RWPE2 (cell line): ENCODE data around the gene VPS8.
A peak's percentile ranks its signal among the peaks of the same experiment; 100 is the strongest.

Source experiments
- ATAC-seq: fragments of 200-7000 bp; cut with Tn5 transposase; 3 replicates; pipeline ENCODE4 v1.9.1; 2021; ENCODE audit warnings: low read depth
- DNase-seq: peaks from one replicate; pipeline ENCODE4 v3.0.0-alpha.2; 2020; ENCODE audit warnings: low spot score
- H3K27ac ChIP-seq: fragments of 450-650 bp; 2 replicates; pipeline ENCODE4 v1.5.1; 2017; ENCODE audit warnings: mild to moderate bottlenecking; ENCODE audit not compliant: poor library complexity, severe bottlenecking
- H3K27me3 ChIP-seq: fragments of 250-450 bp; sonication (Bioruptor Pico); 2 replicates; pipeline ENCODE4 v1.5.1; 2021; ENCODE audit warnings: mild to moderate bottlenecking, moderate library complexity; ENCODE audit not compliant: insufficient read depth, poor library complexity, severe bottlenecking
- H3K36me3 ChIP-seq: fragments of 250-450 bp; sonication (Bioruptor Pico); 2 replicates; pipeline ENCODE4 v1.5.1; 2020; ENCODE audit warnings: low read depth, mild to moderate bottlenecking, moderate library complexity
- H3K4me1 ChIP-seq: fragments of 250-450 bp; sonication (Bioruptor Pico); 2 replicates; pipeline ENCODE4 v1.5.1; 2021; ENCODE audit warnings: mild to moderate bottlenecking, moderate library complexity; ENCODE audit not compliant: insufficient read depth, poor library complexity, severe bottlenecking
- H3K4me3 ChIP-seq: fragments of 250-450 bp; sonication (Bioruptor Pico); 2 replicates; pipeline ENCODE4 v1.5.1; 2021; ENCODE audit warnings: mild to moderate bottlenecking, moderate library complexity; ENCODE audit not compliant: severe bottlenecking
- H3K9me3 ChIP-seq: fragments of 250-450 bp; sonication (Bioruptor Pico); 2 replicates; pipeline ENCODE4 v1.5.1; 2021; ENCODE audit warnings: mild to moderate bottlenecking, moderate library complexity; ENCODE audit not compliant: severe bottlenecking
- TF ChIP-seq, protein P1 (sequence below): fragments of 450-650 bp; IDR thresholded peaks from one replicate; pipeline ENCODE4 v1.5.1; 2017; ENCODE audit warnings: mild to moderate bottlenecking, moderate library complexity; ENCODE audit not compliant: poor library complexity, severe bottlenecking

The VPS8 gene

DNA sequence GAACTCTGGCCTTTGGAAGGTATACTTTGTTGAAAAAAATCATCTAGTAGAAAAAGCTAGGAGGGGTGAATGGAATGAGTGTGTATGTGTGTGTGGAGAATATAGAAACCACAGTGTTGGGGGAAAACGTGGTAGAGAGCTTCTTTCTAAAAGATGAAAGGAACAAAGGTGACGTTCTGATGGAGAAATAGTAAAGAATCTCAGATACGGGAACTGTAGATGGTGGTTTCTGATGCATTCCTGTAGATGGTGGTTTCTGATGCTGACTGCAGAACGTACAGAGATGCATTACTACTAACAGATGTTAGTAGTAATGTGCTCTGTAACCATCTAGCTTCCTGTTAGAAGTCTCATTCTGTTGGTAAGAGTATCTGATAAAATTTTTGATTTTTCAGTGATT lies 60.2 kb downstream of the VPS8 start:
- TF ChIP-seq, protein P1, sequence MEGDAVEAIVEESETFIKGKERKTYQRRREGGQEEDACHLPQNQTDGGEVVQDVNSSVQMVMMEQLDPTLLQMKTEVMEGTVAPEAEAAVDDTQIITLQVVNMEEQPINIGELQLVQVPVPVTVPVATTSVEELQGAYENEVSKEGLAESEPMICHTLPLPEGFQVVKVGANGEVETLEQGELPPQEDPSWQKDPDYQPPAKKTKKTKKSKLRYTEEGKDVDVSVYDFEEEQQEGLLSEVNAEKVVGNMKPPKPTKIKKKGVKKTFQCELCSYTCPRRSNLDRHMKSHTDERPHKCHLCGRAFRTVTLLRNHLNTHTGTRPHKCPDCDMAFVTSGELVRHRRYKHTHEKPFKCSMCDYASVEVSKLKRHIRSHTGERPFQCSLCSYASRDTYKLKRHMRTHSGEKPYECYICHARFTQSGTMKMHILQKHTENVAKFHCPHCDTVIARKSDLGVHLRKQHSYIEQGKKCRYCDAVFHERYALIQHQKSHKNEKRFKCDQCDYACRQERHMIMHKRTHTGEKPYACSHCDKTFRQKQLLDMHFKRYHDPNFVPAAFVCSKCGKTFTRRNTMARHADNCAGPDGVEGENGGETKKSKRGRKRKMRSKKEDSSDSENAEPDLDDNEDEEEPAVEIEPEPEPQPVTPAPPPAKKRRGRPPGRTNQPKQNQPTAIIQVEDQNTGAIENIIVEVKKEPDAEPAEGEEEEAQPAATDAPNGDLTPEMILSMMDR, result no peak
- ATAC-seq, result no peak

DNA sequence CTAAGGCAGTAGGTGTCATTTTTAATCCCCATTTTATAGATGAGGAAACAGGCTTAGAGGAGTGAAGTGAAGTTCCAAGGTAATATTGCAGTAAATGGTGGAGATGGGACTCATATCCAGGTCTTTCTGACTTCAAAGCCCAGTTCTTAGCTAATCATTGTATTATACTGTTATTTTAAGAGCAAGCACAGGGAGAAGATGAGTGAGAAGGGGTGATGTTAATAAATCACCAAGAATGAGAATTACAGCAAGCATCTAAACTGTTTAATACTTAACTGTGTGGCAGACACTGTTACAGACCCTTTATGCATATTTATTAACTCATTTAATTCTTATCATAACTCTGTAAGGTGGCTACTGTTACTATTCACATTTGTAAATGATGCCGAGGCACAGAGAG lies 61.2 kb downstream of the VPS8 start:
- H3K27ac ChIP-seq, result no peak overlapping the region
- no peak for DNase-seq
- TF ChIP-seq, protein P1, result no peak

More for the DNA sequence above, 60.2 kb downstream of the VPS8 start:
- no peak for DNase-seq
- peaks cover 27% of the 10 kb centered on the region for H3K36me3 ChIP-seq
- no peaks in the 10 kb centered on the region for H3K27me3 ChIP-seq
- H3K9me3 ChIP-seq, result no peaks in the 10 kb centered on the region
- no peak overlapping the region for H3K27ac ChIP-seq
- H3K4me3 ChIP-seq, result no peak overlapping the region
- H3K4me1 ChIP-seq, result no peaks in the 10 kb centered on the region

DNA sequence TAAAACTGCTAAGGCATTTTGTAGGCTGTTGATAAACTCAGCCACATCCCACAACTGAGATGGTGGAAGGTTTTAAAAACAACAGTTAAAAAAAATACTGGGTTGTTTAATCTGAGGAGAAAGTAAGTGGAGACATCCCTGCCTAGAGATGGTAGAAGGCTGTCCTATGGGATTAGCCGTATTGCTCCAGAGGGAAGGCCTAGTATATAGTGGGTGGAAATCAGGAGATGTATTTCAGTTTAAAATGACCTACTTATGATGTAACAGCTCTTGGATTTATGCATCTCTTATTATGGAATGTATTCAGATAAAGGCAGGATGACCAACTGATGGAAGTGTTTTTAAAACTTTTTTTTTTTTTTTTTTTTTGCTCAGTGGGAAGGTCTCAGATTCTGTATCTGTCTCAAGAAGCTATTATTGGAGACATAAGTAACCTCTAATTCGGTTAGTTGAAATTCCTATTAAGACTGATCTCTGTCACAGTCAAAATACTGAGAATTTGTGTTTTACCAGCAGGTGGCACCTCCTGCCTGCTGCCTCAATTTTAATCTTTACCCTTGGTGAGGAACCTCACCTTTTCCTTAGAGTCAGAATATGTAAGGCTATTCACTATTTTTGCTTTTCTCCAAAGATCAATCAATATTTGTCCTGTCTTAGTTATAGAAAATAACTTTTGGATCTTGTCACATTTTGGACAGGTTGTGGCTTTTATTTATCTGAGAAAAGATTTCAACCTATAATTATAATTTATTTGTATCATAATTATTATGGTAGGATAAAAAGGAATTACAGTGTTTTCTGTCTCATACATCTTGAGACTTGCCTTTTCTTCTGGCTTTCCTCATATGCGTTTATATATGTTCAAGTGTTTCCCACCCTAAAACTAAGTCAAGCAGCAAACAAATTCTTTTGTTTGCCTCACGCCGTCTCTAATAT lies 63.0 kb downstream of the VPS8 start:
- Histone ChIP-seq H3K36me3 (peaks cover 3% of the 10 kb centered on the region; the same call in 1 of the 2 replicates), H3K9me3 (no peaks in the 10 kb centered on the region), H3K4me3 (no peak overlapping the region), H3K4me1 (no peaks in the 10 kb centered on the region), H3K27ac (no peak overlapping the region), H3K27me3 (no peaks in the 10 kb centered on the region)
- no peak for DNase-seq
- TF ChIP-seq, protein P1, result peak; percentile 74
- no peak; the same call in 2 of the 3 replicates for ATAC-seq

More for the DNA sequence above, 61.2 kb downstream of the VPS8 start:
- no peak overlapping the region for H3K4me3 ChIP-seq
- H3K9me3 ChIP-seq, result no peaks in the 10 kb centered on the region
- H3K27me3 ChIP-seq, result no peaks in the 10 kb centered on the region
- peaks cover 22% of the 10 kb centered on the region for H3K36me3 ChIP-seq
- ATAC-seq, result no peak
- H3K4me1 ChIP-seq, result no peaks in the 10 kb centered on the region

DNA sequence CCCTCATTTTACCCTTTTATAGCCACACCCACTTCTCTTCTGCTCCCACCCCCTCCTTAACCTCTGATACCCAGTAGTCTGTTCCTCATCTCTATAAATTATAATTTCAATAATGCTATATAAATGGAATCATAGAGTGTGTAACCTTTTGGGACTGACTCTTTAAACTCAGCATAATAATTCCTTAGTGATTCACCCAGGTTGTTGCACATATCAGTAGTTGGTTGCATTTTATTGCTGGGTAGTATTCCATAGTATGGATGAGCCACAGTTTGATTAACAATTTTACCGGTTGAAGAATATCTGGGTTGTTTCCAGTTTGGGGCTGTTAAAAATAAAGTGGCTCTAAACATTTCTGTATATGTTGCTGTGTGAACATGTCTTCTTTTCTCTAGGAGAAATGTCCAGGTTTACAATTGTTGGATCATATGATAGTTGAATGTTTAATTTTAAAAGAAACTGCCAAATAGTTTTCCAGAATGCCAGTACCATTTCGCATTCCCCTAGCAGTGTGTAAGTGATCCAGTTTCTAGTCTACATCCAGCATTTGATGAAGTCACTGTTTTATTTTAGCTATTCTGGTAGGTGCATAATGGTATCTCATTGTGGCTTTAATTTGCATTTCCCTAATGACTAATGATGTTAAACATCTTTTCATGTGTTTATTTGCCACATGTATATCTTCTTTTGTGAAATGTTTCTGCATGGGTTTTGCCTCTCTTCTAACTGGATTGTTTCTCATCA lies 68.5 kb downstream of the VPS8 start:
- Histone ChIP-seq H3K27me3 (no peaks in the 10 kb centered on the region), H3K4me3 (no peak overlapping the region), H3K9me3 (no peaks in the 10 kb centered on the region), H3K36me3 (no peaks in the 10 kb centered on the region), H3K27ac (no peak overlapping the region), H3K4me1 (no peaks in the 10 kb centered on the region)
- ATAC-seq, result no peak
- no peak for DNase-seq
- TF ChIP-seq, protein P1, result no peak
